Activated B cell treated with CpG ODN at 0.5 μM for 24 hours (primary cell): ENCODE results near the gene TFAP2C. TPM values are rescaled to one million over a fixed set of nuclear protein-coding genes. Genes with fewer than 3 reads are reported as not detected.

ENCODE experiments used
- ATAC-seq: fragments of 200-7000 bp; cut with Tn5 transposase; one replicate; pipeline ENCODE4 v1.10.0; 2021; ENCODE audit warnings: low read depth, mild to moderate bottlenecking, moderate library complexity
- CTCF ChIA-PET: fragments of 350-600 bp; sonication (Branson Sonifier 250); formaldehyde crosslinking; loops from one replicate; lab custom pipeline; 2021; ENCODE audit warnings: antibody characterized with exemption; lab: Charles Lee
- POLR2A ChIA-PET: fragments of 350-600 bp; sonication (Branson Sonifier 250); formaldehyde crosslinking; loops from one replicate; lab custom pipeline; 2021; ENCODE audit warnings: antibody characterized with exemption; lab: Charles Lee
- DNase-seq: peaks from one replicate; pipeline ENCODE4 v3.0.0; 2022
- H3K27ac Mint-ChIP-seq: one replicate; pipeline ENCODE4 v1.8.0; 2020; ENCODE audit warnings: mixed read lengths
- H3K27me3 Mint-ChIP-seq: one replicate; pipeline ENCODE4 v1.8.0; 2021; ENCODE audit warnings: mixed read lengths
- H3K36me3 Mint-ChIP-seq: one replicate; pipeline ENCODE4 v1.8.0; 2021; ENCODE audit warnings: low read depth, mixed read lengths
- H3K4me1 Mint-ChIP-seq: one replicate; pipeline ENCODE4 v1.8.0; 2021; ENCODE audit warnings: mixed read lengths
- H3K4me3 Mint-ChIP-seq: one replicate; pipeline ENCODE4 v1.8.0; 2020; ENCODE audit warnings: mild to moderate bottlenecking, mixed read lengths
- H3K9me3 Mint-ChIP-seq: one replicate; pipeline ENCODE4 v1.8.0; 2020; ENCODE audit warnings: mixed read lengths
- CTCF ChIP-seq: fragments of 200-600 bp; IDR thresholded peaks from one replicate; pipeline ENCODE4 v1.8.0; 2022; ENCODE audit warnings: antibody characterized with exemption, mild to moderate bottlenecking
- intact Hi-C: fragments of 100-400 bp; cut with micrococcal nuclease; formaldehyde crosslinking; loops from one replicate; pipeline ENCODE4 v1.15.1; 2024
- total RNA-seq: library from RNA; stranded (reverse); gene quantifications from 2 replicates; pipeline ENCODE4 v1.2.3, GENCODE V29; 2022

TFAP2C gene
- total RNA-seq, 1 donor from 2014 or later = not detected

GRCh38 chr20:56587307-56588041, 41.6 kb upstream of the TFAP2C start:
- CTCF ChIA-PET = no interaction called here
- TF ChIP-seq CTCF = no peak
- Mint-ChIP-seq H3K27ac (no peak overlapping the region), H3K27me3 (peaks cover 2% of the 10 kb centered on the region), H3K4me1 (no peaks in the 10 kb centered on the region), H3K36me3 (no peaks in the 10 kb centered on the region), H3K9me3 (no peaks in the 10 kb centered on the region), H3K4me3 (no peak overlapping the region)
- POLR2A ChIA-PET = no interaction called here
- ATAC-seq (no peak), DNase-seq (no peak)
- intact Hi-C loops = no loop called here

GRCh38 chr20:56588996-56589395, 40.1 kb upstream of the TFAP2C start:
- CTCF ChIA-PET = no interaction called here
- Mint-ChIP-seq H3K4me3 (no peak overlapping the region), H3K27me3 (peaks cover 2% of the 10 kb centered on the region), H3K4me1 (no peaks in the 10 kb centered on the region), H3K27ac (no peak overlapping the region), H3K9me3 (no peaks in the 10 kb centered on the region), H3K36me3 (no peaks in the 10 kb centered on the region)
- DNase-seq = no peak
- TF ChIP-seq CTCF = no peak
- no peak for ATAC-seq
- POLR2A ChIA-PET = no interaction called here
- intact Hi-C loops = no loop called here

- ChIA-PET POLR2A (no interaction called here), CTCF (no interaction called here)
- intact Hi-C loops = no loop called here
- Mint-ChIP-seq H3K36me3 (no peaks in the 10 kb centered on the region), H3K4me1 (no peaks in the 10 kb centered on the region), H3K9me3 (no peaks in the 10 kb centered on the region), H3K27ac (no peak overlapping the region), H3K4me3 (no peak overlapping the region), H3K27me3 (peaks cover 2% of the 10 kb centered on the region)
- TF ChIP-seq CTCF = no peak
- no peak for ATAC-seq
- DNase-seq = no peak
These were observed 39.5 kb upstream of the TFAP2C start for GRCh38 chr20:56589633-56590032.

GRCh38 chr20:56590888-56591287, 38.2 kb upstream of the TFAP2C start:
- Mint-ChIP-seq H3K27me3 (peaks cover 2% of the 10 kb centered on the region), H3K4me1 (no peaks in the 10 kb centered on the region), H3K36me3 (no peaks in the 10 kb centered on the region), H3K4me3 (no peak overlapping the region), H3K27ac (no peak overlapping the region), H3K9me3 (no peaks in the 10 kb centered on the region)
- no peak for DNase-seq
- ATAC-seq = no peak
- TF ChIP-seq CTCF = no peak
- ChIA-PET CTCF (no interaction called here), POLR2A (no interaction called here)
- intact Hi-C loops = no loop called here

GRCh38 chr20:56592211-56592610, 36.9 kb upstream of the TFAP2C start:
- Mint-ChIP-seq H3K9me3 (no peaks in the 10 kb centered on the region), H3K27ac (no peak overlapping the region), H3K27me3 (peaks cover 2% of the 10 kb centered on the region), H3K36me3 (no peaks in the 10 kb centered on the region), H3K4me3 (no peak overlapping the region), H3K4me1 (no peaks in the 10 kb centered on the region)
- ChIA-PET POLR2A (no interaction called here), CTCF (no interaction called here)
- TF ChIP-seq CTCF = no peak
- DNase-seq (no peak), ATAC-seq (no peak)
- intact Hi-C loops = no loop called here
